ENCODE results near the gene LEKR1.

Gene LEKR1

DNA sequence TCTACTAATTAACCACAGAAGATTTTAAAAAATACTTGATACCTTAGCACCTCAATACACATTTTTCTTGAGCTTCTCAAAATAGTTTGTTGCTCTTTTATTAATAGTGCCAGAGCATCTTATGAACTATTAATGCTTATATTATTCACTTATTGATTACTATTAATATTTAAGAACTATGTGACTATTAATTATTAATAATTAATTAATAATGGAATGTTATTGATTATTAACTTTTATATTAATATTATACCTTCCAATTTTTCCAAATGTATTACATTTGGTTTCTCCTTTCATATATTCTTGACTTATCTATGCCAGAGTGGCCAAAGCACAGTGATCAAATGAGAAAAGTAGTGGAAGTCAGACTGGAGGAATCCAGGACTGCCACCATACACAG is 195.5 kb downstream of the LEKR1 start:
- no peak overlapping the region for H3K4me3 ChIP-seq (ENCODE audit: low read depth, low read length)
- no peak for DNase-seq (ENCODE audit: low read depth)
- no peak for TF ChIP-seq CTCF (IDR thresholded peaks at IDR 0.05; ENCODE audit: low read depth, low read length, missing control alignments)

- no peak for TF ChIP-seq CTCF (IDR thresholded peaks at IDR 0.05; ENCODE audit: low read depth, low read length, missing control alignments)
Measured at GRCh38 chr3:157023226-157023625, 197.1 kb downstream of the LEKR1 start.

DNA sequence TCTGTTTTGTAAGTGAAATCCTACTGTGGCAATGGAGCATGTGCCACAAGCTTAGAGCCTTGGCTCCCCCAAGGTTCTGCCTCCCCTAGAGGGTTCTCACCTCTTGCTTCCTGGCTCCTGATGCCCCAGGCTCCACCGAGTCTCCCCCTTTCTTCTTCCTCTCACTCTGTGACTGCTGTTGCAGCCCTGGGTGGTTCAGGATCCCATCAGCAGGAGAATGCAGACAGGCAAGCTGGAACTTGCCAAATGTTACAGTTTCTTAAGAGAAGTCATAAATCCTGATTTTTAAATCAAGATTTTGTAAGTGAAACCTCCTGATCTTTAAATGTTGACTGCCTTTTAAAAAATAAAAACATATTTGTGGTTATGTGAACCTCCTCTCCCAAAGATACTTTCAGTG is 199.9 kb downstream of the LEKR1 start:
- TF ChIP-seq CTCF (IDR thresholded peaks at IDR 0.05; ENCODE audit: low read depth, low read length, missing control alignments): no peak
- no peak for DNase-seq (ENCODE audit: low read depth)

More at GRCh38 chr3:157023226-157023625, 197.1 kb downstream of the LEKR1 start:
- H3K4me3 ChIP-seq (ENCODE audit: low read depth, low read length): no peak overlapping the region
- no peak for DNase-seq (ENCODE audit: low read depth)

DNA sequence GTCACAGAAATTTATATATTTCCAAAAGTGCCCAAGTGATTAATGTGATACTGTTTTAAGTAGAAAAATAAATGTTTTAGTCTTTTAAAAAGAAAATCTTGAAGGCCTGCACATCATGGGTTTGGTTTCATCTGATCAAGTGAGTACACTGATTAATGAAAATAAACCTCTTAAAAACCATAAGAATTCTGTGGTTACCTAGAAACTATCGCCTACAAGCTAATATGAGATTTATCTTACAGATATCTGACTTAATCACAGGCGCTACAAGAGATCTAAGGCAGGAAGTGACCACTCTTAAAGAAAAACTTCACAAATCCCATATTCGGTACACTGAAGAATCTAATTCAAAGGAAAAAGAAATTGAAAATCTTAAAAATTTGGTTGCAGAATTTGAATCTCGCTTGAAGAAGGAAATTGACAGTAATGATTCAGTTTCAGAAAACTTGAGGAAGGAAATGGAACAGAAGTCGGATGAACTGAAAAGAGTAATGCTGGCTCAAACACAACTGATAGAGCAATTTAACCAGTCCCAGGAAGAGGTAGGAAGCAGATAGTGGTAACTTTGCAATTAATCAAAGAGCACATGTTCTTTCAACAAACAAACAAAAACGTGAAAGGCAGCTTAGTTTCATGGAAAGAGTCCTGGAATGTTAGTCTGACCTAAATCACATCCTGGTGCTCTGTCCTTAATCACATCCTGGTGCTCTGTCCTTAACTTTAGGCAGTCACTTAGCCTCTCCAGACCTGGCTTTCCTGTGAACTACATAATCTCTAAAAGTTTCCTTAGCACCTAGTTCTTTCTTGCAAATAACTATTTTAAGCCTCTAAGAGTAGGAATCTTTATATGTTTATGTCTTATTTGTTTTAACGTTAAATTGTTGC is 201.9 kb downstream of the LEKR1 start:
- H3K4me3 ChIP-seq (ENCODE audit: low read depth, low read length): no peak overlapping the region
- DNase-seq (ENCODE audit: low read depth): no peak
- no peak for TF ChIP-seq CTCF (IDR thresholded peaks at IDR 0.05; ENCODE audit: low read depth, low read length, missing control alignments)

More for the DNA sequence above, 199.9 kb downstream of the LEKR1 start:
- H3K4me3 ChIP-seq (ENCODE audit: low read depth, low read length): no peak overlapping the region

GRCh38 chr3:157029365-157029790 is 203.2 kb downstream of the LEKR1 start:
- no peak overlapping the region for H3K4me3 ChIP-seq (ENCODE audit: low read depth, low read length)
- no peak for DNase-seq (ENCODE audit: low read depth)
- TF ChIP-seq CTCF (IDR thresholded peaks at IDR 0.05; ENCODE audit: low read depth, low read length, missing control alignments): no peak

GRCh38 chr3:157030712-157031111 is 204.6 kb downstream of the LEKR1 start:
- no peak for TF ChIP-seq CTCF (IDR thresholded peaks at IDR 0.05; ENCODE audit: low read depth, low read length, missing control alignments)

DNA sequence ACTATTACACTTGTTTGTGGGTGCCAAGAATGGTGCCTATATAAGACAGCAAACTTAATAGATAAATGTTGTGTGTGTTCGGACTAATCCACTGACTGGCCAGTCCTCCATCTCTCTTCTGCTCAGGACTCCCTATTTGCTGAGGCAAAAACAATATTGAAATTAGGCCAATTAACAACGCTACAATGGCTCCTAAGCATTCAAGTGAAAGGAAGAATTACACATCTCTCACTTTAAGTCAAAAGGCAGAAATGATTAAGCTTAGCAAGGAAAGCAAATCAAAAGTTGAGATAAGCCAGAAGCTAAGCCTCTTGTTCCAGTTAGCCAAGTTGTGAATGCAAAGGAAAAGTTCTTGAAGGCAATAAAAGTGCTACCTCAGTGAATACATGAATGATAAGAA is 206.8 kb downstream of the LEKR1 start:
- no peak for DNase-seq (ENCODE audit: low read depth)
- TF ChIP-seq CTCF (IDR thresholded peaks at IDR 0.05; ENCODE audit: low read depth, low read length, missing control alignments): no peak

More at GRCh38 chr3:157030712-157031111, 204.6 kb downstream of the LEKR1 start:
- H3K4me3 ChIP-seq (ENCODE audit: low read depth, low read length): no peak overlapping the region
- DNase-seq (ENCODE audit: low read depth): no peak

More for the DNA sequence above, 206.8 kb downstream of the LEKR1 start:
- H3K4me3 ChIP-seq (ENCODE audit: low read depth, low read length): no peak overlapping the region
